ENCODE data around the gene VWA8. TPM values are rescaled to one million over a fixed set of nuclear protein-coding genes. Genes with fewer than 3 reads are reported as not detected.

VWA8 gene
- total and polyA plus RNA-seq, 2 of the 8 experiments (the other 6 are each of a cell fraction or from before 2014, with no cell fraction given) = 5.9 to 19.6 TPM

- Histone ChIP-seq H3K9ac (replicated peaks in 1 of 4; ENCODE audit: extremely low read depth in 1 of 4, low read depth in 3 of 4, low read length in 3 of 4) (no peak overlapping the region), H2AFZ (ENCODE audit: low read length) (no peak overlapping the region), H2BK12ac (ENCODE audit: low read depth, low read length) (no peak overlapping the region), H2BK15ac (ENCODE audit: low read length) (no peak overlapping the region), H3K23me2 (ENCODE audit: low read depth, low read length) (no peaks in the 10 kb centered on the region), H3K9me3 (ENCODE audit: insufficient read depth in 2 of 2, low read depth in 1 of 2, low read length in 1 of 2) (no peaks in the 10 kb centered on the region), H3K4me1 (replicated peaks in 1 of 4; ENCODE audit: control insufficient read depth in 3 of 4, insufficient read depth in 4 of 4, low read length in 3 of 4) (peaks cover 5 to 6% (median 6%) of the 10 kb centered on the region in 4 experiments), H2BK120ac (replicated peaks; ENCODE audit: low read depth, low read length) (no peak overlapping the region), H3K79me1 (ENCODE audit: low read depth, low read length) (no peaks in the 10 kb centered on the region), H3K4me3 (ENCODE audit: extremely low read depth in 1 of 4, insufficient read depth in 2 of 4, low read depth in 3 of 4, low read length in 4 of 4) (no peak overlapping the region), H3K56ac (replicated peaks; ENCODE audit: insufficient read length, low read depth, low read length) (no peak overlapping the region), H3K23ac (ENCODE audit: insufficient read length) (no peak overlapping the region), H3K36me3 (ENCODE audit: control insufficient read depth in 2 of 4, insufficient read depth in 4 of 4, low read length in 3 of 4) (no peaks in the 10 kb centered on the region), H4K8ac (ENCODE audit: extremely low read depth, insufficient read depth, low read length) (no peak overlapping the region), H3K79me2 (ENCODE audit: control insufficient read depth in 1 of 2, insufficient read depth in 2 of 2, low read length in 2 of 2) (no peaks in the 10 kb centered on the region), H4K20me1 (replicated peaks in 1 of 2; ENCODE audit: control insufficient read depth in 1 of 2, insufficient read depth in 2 of 2, low read length in 2 of 2) (no peaks in the 10 kb centered on the region), H3K27ac (ENCODE audit: low read depth, low read length) (no peak overlapping the region), H3K27me3 (replicated peaks in 1 of 4; ENCODE audit: control insufficient read depth in 3 of 4, extremely low read depth in 1 of 4, insufficient read depth in 3 of 4, low read length in 3 of 4) (no peaks in the 10 kb centered on the region), H3K4ac (replicated peaks; ENCODE audit: insufficient read length, low read depth, low read length) (no peak overlapping the region), H4K5ac (ENCODE audit: insufficient read length, low read depth, low read length) (no peak overlapping the region), H3K4me2 (ENCODE audit: insufficient read depth in 1 of 2, low read depth in 2 of 2, low read length in 2 of 2) (no peak overlapping the region), H2AK5ac (ENCODE audit: low read depth, low read length) (no peak overlapping the region), H3K18ac (ENCODE audit: extremely low read depth, low read length) (no peak overlapping the region), H4K91ac (replicated peaks; ENCODE audit: insufficient read length, low read length) (no peak overlapping the region), H2BK20ac (ENCODE audit: low read length) (no peak overlapping the region), H3K14ac (ENCODE audit: insufficient read length) (no peak overlapping the region), H2BK5ac (ENCODE audit: low read depth, low read length) (no peak overlapping the region)
- FAIRE-seq = no peak
- CTCF ChIA-PET (ENCODE audit: partially characterized antibody) = no interaction called here
- POLR2A ChIA-PET (ENCODE audit: partially characterized antibody) = no interaction called here
- no peak for TF ChIP-seq SP4 (IDR thresholded peaks at IDR 0.05; ENCODE audit: low read length)
- TF ChIP-seq KDM1A (IDR thresholded peaks at IDR 0.05; ENCODE audit: borderline replicate concordance, low read length) = no peak
- no peak for TF ChIP-seq TAF7 (optimal IDR thresholded peaks at IDR 0.05; ENCODE audit: borderline replicate concordance, low read depth, low read length)
- no peak for TF ChIP-seq KDM4A (IDR thresholded peaks at IDR 0.05; ENCODE audit: low read depth, low read length, severe bottlenecking)
- no peak for TF ChIP-seq TCF12 (IDR thresholded peaks at IDR 0.05; ENCODE audit: low read depth, low read length)
- TF ChIP-seq ASH2L (IDR thresholded peaks at IDR 0.05; ENCODE audit: low read length) = no peak
- TF ChIP-seq EGR1 (IDR thresholded peaks at IDR 0.05; ENCODE audit: borderline replicate concordance, low read depth, low read length) = no peak
- TF ChIP-seq FOSL1 (IDR thresholded peaks at IDR 0.05; ENCODE audit: insufficient read depth, low read depth, low read length) = no peak
- WGBS, 2 experiments (ENCODE audit: extremely low coverage in 1 of 2, insufficient coverage in 1 of 2, insufficient read length in 1 of 2, insufficient replicate concordance in 2 of 2, low coverage in 1 of 2, low lambda C conversion rate in 2 of 2, missing lambda C conversion rate in 1 of 2) = 81% methylated on average over 4 of the region's 4 CpGs; no CpG with 5 or more reads in 1 of the 2 experiments
- no peak for DNase-seq (ENCODE audit: low read depth in 1 of 2, low spot score in 2 of 2)
These were observed 8.2 kb upstream of the VWA8 start for GRCh38 chr13:41969072-41969471.
